HG03039 (cell line): ENCODE results near the gene RPL10.

Source experiments
- ATAC-seq: cut with Tn5 transposase; IDR thresholded peaks from one replicate; pipeline ENCODE4 v1.9.1; 2021; ENCODE audit warnings: mild to moderate bottlenecking, moderate library complexity; ENCODE audit not compliant: unreplicated experiment

RPL10 gene

DNA sequence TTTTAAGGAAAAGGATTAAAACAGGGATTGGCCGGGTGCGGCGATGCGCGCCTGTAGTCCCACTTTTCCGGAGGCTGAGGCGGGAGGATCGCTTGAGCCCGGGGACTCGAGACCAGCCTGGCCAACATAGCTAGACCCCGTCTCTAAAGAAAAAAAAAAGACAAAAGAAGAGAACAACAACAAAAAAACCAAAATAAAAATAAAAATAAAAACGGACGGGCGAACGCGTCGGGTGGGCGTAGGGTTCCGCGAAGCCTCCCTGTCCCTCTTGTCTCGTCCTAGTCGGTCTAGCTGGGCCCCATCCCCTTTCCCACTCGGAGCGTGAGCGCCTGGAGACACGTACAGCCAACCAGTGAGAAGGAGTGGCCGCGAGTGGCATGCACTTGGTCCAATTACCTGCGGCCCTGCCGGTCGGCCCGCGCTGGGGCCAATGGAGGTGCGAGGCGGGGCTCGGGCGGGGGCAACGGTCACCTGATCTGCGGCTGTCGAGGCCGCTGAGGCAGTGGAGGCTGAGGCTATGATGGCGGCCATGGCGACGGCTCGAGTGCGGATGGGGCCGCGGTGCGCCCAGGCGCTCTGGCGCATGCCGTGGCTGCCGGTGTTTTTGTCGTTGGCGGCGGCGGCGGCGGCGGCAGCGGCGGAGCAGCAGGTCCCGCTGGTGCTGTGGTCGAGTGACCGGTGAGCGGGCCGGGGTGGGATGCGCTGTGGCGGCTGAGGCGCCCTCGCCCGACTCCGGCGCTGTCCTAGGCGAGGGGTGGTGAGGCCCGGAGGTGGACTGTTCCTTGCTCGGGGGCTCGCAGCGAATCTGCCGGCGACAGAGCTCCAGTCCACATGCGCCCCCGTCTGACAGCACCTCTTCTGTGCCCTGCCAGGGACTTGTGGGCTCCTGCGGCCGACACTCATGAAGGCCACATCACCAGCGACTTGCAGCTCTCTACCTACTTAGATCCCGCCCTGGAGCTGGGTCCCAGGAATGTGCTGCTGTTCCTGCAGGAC lies 30.3 kb downstream of the RPL10 start, which contains the start of gene ATP6AP1:
Gene ATP6AP1 (plus strand): TSS at position 502 of the 996 bp plus-strand sequence. CDS start 16 bp downstream, at position 518.
- ATAC-seq, result peak; percentile 95

DNA sequence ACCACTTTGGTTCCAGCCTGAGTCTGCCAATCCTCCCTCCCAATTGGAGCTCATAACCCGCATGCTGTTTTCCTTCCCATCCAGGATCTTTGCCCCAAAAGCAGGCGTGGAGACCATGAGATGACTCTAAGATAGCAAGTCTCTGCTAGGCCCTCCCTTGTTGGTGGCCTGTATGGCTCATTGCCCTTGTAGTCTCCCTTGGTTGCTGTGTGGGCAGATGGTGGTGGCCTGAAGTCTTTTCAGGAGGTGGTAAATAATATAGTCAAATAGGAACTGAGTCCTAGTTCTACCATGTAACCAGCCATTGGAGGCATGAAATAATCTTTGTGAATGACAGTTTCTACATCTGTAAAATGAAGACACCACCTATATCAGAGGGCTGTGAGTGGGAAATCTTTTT lies 31.5 kb downstream of the RPL10 start:
- no peak for ATAC-seq

DNA sequence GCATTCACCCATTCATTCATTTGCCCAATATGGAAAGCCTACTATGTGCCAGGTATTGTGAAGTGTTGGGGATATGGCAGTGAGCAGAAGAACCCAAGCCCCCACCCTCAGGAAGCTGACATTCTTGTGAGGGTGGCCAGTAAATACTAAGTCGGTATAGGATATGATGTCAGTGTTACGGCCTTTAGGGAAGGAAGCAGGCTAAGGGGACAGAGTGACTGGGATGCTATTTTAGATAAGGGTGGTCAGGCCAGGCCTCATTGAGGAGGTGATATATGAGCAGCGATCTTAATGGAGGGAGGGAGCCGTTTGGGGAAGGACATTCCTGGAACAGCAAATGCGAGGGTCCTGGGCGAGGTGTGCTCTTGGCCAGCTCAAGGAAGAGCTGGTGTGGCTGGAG lies 32.3 kb downstream of the RPL10 start:
- no peak for ATAC-seq

DNA sequence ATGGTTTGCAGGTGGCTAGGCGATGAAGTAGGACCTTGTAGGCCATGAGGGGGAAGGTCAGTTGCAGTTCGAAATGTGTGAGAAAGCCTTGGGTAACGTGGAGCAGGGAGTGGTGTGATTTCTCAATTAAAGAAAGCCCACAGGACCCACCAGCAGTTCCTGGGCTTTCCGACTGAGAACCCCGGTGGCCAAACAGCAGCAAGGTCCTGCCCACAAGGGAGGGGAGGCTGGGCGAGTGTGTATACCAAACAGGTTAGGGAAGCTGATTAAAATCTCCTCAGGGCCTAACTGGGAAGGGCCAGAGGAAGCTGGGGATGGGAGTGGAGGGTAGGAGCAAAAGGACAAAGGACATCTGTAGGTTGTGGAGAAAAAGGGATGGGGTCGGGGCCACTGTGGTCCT lies 32.7 kb downstream of the RPL10 start:
- no peak for ATAC-seq

DNA sequence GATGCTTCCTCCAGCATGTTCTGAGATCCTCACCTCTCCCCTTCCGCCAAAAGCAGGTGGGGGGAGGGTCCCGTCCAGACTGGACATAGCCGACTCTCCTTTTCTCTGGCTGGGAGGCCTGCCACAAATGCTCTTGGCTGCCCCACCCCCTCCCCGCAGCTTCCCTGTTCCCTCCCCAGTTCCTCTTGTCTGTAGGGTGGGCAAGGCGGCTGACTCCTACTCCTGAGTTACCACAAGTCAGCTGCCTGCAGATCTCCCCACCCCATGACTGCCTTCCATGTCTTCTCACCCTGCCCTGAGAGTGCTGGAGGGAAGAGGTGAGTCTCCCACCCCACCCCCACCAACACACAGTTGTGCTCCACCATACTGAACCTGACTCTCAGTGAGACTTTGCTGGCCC lies 33.2 kb downstream of the RPL10 start:
- no peak for ATAC-seq

DNA sequence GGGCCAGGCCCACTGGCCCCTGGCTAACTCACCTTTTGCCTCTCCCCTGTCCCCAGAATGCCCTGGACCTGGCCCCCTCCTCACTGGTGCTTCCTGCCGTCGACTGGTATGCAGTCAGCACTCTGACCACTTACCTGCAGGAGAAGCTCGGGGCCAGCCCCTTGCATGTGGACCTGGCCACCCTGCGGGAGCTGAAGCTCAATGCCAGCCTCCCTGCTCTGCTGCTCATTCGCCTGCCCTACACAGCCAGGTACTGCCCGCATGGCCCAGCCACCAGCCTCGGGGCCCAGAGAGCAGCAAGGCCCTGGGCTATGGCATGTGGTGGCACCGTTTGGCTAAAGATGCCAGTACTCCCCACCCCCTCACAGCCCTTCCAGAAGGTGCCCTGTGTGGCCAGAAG lies 34.0 kb downstream of the RPL10 start:
- ATAC-seq, result no peak

DNA sequence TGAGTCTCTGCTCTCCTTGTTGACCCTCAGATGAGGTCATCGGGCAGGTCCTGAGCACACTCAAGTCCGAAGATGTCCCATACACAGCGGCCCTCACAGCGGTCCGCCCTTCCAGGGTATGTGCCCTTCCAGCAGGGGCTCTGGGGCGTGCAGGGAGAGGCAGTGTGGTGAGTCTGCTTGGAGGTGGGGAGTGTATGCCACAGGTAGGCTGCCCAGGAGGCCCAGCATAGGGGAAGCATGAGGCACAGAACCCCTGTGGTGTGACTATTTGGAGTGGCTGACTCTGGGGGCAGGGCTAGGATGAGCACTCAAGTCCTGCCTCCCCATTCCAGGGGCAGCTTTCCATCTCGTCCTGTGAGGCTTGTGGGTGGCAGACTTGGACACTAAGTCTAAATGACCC lies 35.4 kb downstream of the RPL10 start:
- ATAC-seq, result no peak

DNA sequence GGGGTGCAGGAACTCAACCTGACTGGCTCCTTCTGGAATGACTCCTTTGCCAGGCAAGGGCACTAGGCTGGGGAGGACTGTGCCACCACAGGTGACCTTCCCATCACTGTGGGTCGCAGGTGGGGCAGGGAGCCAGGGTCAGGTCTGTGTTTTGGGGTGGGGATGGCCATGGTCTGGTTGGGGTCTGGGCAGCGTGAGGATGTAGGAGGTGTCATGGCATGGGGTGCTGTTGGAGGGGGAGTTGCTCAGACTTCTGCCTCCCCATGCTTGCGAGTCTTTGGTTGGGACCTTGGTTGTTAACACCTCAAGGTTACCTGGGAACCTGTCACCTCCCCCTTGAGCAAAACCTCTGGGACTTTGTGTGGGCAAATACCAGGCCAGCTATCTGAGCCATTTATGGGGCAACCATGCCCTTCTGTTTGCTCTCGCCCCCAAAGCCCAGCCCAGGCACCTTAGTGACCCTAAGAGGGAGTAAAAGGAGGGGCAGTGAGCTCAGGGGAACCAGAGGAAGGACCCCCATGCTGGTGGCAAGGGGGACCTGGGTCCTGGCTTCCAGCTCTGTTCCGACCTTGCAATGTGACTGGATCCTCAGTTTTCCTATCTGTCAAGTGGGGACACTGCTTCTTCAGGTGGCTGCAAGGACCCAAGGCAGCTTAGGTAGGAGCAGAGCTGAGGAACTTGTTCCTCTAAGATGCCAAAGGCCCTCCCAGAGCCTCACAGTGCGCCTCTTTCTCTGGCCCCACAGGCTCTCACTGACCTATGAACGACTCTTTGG lies 36.4 kb downstream of the RPL10 start:
- no peak for ATAC-seq

DNA sequence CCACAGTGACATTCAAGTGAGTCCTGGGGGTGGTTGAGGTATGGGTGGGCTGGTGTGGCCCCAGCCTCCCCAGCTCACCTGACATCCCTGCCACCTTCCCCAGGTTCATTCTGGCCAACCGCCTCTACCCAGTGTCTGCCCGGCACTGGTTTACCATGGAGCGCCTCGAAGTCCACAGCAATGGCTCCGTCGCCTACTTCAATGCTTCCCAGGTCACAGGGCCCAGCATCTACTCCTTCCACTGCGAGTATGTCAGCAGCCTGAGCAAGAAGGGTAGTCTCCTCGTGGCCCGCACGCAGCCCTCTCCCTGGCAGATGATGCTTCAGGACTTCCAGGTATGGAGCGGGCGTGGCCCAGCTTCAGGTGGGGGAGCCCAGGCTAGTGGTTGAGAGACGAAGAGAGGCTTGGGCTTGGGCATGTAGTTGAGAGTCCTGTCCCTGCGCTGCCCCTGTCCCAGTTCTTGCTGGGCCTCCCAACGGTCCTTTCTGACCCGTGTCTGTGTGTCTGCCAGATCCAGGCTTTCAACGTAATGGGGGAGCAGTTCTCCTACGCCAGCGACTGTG lies 37.1 kb downstream of the RPL10 start:
- ATAC-seq, result no peak

DNA sequence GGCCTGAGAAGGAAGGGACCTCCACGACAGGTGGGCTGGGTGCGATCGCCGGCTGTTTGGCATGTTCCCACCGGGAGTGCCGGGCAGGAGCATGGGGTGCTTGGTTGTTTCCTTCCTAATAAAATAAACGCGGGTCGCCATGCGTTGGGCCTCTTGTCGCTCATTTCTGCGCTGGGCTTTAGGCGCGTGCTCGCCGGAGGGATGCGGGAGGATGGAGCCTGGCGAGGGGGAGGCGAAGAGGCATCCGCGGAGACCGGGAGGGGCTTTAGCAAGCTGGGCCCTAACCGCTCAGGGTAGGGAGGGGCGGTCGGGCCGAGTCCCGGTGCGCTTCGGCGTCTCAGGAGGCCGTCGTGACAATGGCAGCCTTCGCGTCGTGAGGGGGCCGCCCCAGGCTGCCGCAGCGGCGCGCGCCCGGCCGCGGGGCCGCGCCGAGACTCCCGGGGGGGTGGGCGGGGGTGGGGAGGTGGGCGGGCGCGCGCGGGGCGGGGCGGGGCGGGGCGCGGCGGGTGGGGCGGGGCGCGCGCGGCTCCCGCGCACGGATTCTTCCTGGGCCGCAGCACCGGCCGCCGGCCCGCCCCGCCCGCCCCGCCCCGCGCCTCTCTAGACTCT lies 38.3 kb downstream of the RPL10 start:
- ATAC-seq, result peak; percentile 42

DNA sequence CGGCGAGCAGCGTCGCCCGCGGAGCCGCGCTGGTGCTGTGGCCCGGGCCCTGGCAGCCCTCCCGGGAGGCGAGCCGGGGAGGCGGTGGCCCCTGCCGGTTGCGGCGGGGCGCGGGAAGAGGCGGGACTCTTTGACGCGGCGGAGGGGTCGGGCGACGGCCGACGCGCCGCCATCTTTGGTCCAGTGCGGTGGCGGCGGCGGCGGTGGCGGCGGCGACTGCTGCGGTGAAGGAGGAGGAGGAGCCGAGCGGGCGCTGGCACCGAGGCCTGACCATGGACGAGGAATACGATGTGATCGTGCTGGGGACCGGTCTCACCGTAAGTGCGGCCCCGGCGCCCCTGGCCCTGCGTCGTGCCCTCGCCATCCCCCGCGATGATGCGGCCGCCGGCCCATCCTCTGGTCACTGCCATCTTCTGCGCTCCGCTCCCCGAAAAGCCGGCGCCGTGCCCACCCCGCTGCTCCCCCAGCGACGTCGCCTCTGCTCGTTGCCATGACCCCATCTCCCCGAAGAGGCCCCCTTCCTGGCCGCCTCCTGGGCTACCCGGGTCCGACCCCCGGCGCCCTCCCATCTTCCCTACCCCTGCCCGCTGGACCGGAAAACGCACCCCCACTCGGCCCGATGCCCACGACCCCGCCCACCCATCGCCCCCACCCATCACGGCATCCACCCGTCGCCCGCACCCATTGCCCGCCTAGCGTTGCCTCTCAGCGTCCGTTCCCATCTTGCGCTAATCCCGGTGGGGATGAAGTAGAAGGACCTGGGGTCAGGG lies 39.0 kb downstream of the RPL10 start, which contains the start of gene GDI1:
Gene GDI1 (plus strand): TSS at position 172 of the 770 bp plus-strand sequence. CDS start 101 bp downstream, at position 273.
- peak; percentile 40 for ATAC-seq

DNA sequence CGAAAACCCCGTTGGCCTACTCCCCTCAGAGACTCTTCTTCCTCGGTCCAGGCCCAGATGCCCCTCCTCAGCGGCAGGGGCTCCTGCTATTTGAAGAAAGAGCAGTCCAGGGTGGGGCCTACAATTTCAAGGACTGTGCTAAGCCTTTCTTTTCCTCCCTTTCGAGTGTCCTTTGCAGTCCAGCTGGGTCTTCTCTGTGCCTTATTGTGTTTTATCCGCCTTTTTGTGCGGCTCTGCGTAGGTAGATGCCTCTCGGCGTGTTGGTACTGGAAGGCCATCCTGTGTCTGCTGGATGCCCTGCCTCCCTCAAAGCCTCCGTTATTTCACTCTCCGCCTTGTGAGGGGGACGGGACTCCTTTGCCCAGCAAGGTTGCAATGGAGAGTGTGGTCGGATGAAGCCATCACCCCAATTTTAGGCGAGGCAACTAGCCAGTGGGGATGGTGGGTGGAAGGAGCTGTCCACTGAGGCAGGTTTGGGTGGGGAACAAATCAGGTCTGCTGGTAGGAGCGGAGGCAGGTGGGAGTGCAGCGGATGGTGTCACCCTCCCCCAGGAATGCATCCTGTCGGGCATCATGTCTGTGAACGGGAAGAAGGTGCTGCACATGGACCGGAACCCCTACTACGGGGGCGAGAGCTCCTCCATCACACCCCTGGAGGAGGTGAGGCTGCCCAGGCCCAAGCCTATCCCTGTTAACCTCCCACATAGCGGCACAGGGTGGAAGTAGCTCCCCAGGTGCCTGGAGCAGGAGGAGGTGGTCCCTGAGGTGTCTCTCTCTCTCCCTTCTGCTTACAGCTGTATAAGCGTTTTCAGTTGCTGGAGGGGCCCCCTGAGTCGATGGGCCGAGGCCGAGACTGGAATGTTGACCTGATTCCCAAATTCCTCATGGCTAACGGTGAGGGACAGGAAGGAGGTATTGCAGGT lies 40.1 kb downstream of the RPL10 start:
- no peak for ATAC-seq

DNA sequence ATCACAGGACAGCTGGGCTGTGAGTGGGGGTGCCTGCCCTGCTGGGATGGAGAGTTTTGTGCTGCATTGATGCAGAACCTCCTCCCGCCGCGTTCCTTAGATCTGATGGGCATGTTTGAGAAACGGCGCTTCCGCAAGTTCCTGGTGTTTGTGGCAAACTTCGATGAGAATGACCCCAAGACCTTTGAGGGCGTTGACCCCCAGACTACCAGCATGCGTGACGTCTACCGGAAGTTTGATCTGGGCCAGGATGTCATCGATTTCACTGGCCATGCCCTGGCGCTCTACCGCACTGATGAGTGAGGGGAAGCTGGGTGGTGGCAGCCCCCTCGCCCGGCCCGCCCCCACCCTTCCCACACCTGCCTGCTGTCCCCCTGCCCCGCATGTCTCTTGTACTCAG lies 41.7 kb downstream of the RPL10 start:
- ATAC-seq, result no peak

DNA sequence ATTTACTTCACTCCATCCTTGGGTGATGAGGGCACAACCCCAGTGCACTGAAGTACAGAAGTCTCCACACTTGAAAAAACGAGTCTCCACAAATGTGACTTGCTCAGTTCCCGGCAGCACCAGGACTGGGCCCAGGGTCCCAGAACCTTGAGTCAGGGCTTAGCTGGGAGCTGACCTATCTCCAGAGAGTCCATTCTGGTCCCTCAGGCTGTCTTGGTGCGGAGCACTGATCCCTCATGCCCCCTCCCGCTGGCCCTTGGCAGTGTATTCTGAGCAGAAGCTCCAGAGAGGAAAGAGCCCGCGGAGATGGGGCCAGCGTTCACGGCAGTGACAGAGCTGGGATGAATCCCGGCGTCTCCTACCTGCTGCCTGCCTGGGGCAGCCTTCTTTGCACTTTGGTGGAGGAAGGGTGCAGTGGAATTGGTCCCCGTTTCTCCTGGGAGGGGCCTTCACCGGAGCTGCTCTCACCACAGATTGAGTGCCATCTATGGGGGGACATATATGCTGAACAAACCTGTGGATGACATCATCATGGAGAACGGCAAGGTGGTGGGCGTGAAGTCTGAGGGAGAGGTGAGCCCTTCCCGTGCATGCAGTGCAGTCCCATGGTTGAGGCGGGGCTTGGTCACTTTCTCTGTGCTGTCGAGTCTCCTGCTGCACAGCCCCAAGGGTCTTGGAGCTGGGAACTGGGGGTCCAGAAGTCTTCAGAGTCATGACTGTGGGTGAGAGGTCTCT lies 42.6 kb downstream of the RPL10 start:
- no peak for ATAC-seq

DNA sequence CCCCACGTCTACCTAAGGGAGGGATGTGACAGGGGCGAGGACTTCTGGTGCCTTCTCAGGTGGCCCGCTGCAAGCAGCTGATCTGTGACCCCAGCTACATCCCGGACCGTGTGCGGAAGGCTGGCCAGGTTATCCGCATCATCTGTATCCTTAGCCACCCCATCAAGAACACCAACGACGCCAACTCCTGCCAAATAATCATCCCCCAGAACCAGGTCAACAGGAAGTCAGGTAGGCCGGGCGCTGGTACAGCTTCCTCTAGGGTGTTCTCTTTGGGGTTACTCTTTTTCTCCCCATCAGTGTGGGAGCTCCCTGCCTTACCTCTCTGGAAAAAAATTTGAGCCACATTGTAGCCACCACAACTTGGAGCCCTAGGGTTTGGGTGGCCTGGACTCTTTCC lies 43.4 kb downstream of the RPL10 start:
- ATAC-seq, result no peak

DNA sequence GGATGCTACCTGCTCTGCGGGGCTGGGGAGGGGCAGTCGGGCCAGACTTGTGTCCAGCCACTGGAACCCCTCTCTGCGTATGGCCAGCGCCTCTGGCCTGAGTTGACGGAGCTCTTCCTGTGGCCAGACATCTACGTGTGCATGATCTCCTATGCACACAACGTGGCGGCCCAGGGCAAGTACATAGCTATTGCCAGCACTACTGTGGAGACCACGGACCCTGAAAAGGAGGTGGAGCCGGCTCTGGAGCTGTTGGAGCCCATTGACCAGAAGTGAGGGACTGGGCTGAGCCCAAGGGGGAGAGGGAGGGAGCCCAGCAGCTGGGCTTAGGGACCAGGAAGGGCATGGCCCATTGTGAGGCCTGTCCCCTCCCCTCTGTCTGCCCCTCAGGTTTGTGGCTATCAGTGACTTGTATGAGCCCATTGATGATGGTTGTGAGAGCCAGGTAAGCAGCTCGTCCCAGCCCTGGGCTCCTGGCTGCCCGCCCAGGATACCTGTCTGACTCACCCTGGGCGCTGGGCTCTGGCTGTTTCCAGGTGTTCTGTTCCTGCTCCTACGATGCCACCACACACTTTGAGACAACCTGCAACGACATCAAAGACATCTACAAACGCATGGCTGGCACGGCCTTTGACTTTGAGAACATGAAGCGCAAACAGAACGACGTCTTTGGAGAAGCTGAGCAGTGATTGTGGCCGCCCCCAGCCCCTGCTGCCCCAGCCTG lies 44.0 kb downstream of the RPL10 start:
- no peak for ATAC-seq

DNA sequence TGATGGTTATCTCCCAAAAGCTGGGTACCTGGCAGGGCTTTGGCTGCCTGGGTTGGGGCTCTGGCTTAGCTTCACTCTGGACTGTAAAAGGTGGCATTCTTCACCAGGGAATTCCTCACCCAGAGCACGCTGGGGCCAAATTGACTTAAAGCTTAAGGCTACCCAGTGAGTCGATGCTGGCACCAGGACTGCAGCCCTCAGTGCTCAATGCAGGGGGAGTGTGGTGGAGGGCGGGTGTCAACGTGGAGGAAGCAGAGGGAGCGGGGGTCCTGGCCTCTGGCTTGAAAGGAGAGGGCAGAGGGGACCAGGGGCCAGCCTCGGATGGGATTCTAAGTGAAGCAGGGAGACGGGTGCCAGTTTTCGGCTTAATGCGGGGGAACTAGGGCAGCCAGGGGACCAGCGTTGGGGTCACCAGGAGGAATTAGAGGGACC lies 45.3 kb downstream of the RPL10 start:
- no peak for ATAC-seq
